Activated B cell treated with CpG ODN at 0.5 μM for 24 hours (primary cell): Measurements from ENCODE around the gene TERB1. TPM values are rescaled to one million over a fixed set of nuclear protein-coding genes. Genes with fewer than 3 reads are reported as not detected.

ENCODE experiments used
- ATAC-seq: fragments of 200-7000 bp; cut with Tn5 transposase; one replicate; pipeline ENCODE4 v1.10.0; 2021; ENCODE audit warnings: low read depth, mild to moderate bottlenecking, moderate library complexity
- CTCF ChIA-PET: fragments of 350-600 bp; sonication (Branson Sonifier 250); formaldehyde crosslinking; loops from one replicate; lab custom pipeline; 2021; ENCODE audit warnings: antibody characterized with exemption; lab: Charles Lee
- POLR2A ChIA-PET: fragments of 350-600 bp; sonication (Branson Sonifier 250); formaldehyde crosslinking; loops from one replicate; lab custom pipeline; 2021; ENCODE audit warnings: antibody characterized with exemption; lab: Charles Lee
- DNase-seq: peaks from one replicate; pipeline ENCODE4 v3.0.0; 2022
- H3K27ac Mint-ChIP-seq: one replicate; pipeline ENCODE4 v1.8.0; 2020; ENCODE audit warnings: mixed read lengths
- H3K27me3 Mint-ChIP-seq: one replicate; pipeline ENCODE4 v1.8.0; 2021; ENCODE audit warnings: mixed read lengths
- H3K36me3 Mint-ChIP-seq: one replicate; pipeline ENCODE4 v1.8.0; 2021; ENCODE audit warnings: low read depth, mixed read lengths
- H3K4me1 Mint-ChIP-seq: one replicate; pipeline ENCODE4 v1.8.0; 2021; ENCODE audit warnings: mixed read lengths
- H3K4me3 Mint-ChIP-seq: one replicate; pipeline ENCODE4 v1.8.0; 2020; ENCODE audit warnings: mild to moderate bottlenecking, mixed read lengths
- H3K9me3 Mint-ChIP-seq: one replicate; pipeline ENCODE4 v1.8.0; 2020; ENCODE audit warnings: mixed read lengths
- intact Hi-C: fragments of 100-400 bp; cut with micrococcal nuclease; formaldehyde crosslinking; loops from one replicate; pipeline ENCODE4 v1.15.1; 2024
- total RNA-seq: library from RNA; stranded (reverse); gene quantifications from 2 replicates; pipeline ENCODE4 v1.2.3, GENCODE V29; 2022
- TF ChIP-seq, protein P1 (sequence below): fragments of 200-600 bp; IDR thresholded peaks from one replicate; pipeline ENCODE4 v1.8.0; 2022; ENCODE audit warnings: antibody characterized with exemption, mild to moderate bottlenecking

Gene TERB1
- total RNA-seq, 1 donor from 2014 or later: not detected

DNA sequence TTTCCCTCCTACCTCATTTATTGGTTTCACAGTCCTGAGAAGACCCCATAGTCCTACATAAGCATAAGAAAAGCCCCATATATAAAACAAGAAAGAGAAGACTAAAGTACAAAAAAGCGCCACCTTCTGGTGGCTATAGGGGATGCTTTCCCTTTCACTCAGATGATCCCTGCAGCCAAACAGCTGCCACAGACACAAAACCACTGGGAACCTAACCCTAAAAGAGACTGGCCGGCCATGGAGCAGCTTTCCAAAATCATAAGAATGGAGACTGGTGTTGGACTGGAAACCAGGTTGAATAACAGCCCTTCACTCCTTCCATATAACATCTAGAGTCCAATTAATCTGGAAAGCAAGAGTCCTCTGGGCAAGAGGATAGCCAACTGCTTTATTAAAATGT, 61.4 kb downstream of the TERB1 start:
- DNase-seq (no peak), ATAC-seq (no peak)
- peaks cover 4% of the 10 kb centered on the region for H3K4me1 Mint-ChIP-seq
- CTCF ChIA-PET: interaction anchor here (0.9 to 2.9 kb wide), 8 partner anchors 9 to 335 kb away, joined by 3 to 15 read pairs (median 4); partner anchors contain the start of gene DYNC1LI2
- no peaks in the 10 kb centered on the region for H3K9me3 Mint-ChIP-seq
- no peak overlapping the region for H3K4me3 Mint-ChIP-seq
- H3K27ac Mint-ChIP-seq: no peak overlapping the region
- intact Hi-C loops: loop anchor here (1.0 to 2.0 kb wide), 2 partner anchors 177 to 334 kb away; no protein-coding TSS in a partner anchor
- TF ChIP-seq, protein P1, sequence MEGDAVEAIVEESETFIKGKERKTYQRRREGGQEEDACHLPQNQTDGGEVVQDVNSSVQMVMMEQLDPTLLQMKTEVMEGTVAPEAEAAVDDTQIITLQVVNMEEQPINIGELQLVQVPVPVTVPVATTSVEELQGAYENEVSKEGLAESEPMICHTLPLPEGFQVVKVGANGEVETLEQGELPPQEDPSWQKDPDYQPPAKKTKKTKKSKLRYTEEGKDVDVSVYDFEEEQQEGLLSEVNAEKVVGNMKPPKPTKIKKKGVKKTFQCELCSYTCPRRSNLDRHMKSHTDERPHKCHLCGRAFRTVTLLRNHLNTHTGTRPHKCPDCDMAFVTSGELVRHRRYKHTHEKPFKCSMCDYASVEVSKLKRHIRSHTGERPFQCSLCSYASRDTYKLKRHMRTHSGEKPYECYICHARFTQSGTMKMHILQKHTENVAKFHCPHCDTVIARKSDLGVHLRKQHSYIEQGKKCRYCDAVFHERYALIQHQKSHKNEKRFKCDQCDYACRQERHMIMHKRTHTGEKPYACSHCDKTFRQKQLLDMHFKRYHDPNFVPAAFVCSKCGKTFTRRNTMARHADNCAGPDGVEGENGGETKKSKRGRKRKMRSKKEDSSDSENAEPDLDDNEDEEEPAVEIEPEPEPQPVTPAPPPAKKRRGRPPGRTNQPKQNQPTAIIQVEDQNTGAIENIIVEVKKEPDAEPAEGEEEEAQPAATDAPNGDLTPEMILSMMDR: no peak
- peaks cover 76% of the 10 kb centered on the region for H3K36me3 Mint-ChIP-seq
- H3K27me3 Mint-ChIP-seq: no peaks in the 10 kb centered on the region
- POLR2A ChIA-PET: no interaction called here

DNA sequence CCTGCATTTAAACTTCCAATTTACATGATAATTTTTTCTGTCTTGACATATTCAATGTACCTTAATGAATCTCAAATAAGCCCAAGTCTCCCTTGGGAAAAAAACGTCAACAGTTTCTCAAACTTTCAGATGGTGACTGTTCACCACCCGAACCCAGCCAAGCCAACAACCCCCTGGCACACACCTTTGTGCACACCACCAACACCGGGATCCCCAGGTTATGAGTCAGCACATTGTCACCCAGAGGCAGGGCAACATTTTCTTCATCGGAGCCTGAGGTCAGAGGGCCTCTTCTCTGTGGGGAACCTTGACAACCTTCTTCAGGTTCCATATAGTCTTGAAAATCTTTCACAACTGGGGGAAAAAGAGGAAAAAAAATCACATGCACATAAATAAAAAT, 65.5 kb downstream of the TERB1 start:
- DNase-seq (no peak), ATAC-seq (no peak)
- Mint-ChIP-seq H3K27me3 (no peaks in the 10 kb centered on the region), H3K4me3 (no peak overlapping the region), H3K9me3 (no peaks in the 10 kb centered on the region), H3K36me3 (peaks cover 81% of the 10 kb centered on the region), H3K27ac (no peak overlapping the region), H3K4me1 (peaks cover 4% of the 10 kb centered on the region)
- CTCF ChIA-PET: interaction anchor here (2.5 kb wide), 1 partner anchor 7 kb away, joined by 11 read pairs; no protein-coding TSS in a partner anchor
- intact Hi-C loops: no loop called here
- TF ChIP-seq, protein P1: no peak
- POLR2A ChIA-PET: no interaction called here

DNA sequence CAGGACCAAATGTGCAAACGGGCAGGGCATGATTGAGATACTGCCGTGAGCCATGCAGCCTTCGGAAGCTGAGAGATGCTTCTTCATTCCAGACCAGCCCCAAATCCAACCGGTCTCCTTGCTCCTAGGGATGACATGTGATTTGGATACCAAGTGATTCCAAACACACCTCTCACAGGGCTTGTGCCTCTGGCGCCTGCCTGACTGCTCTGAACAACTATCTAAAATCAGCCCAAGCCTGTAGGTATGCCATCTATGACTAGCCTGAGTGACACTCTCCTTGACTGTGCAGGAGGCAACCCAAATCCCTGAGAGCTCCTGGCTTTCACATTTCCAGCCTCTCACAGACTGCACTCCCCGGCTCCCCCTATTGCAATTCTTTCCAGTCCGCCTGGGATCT, 70.3 kb downstream of the TERB1 start:
- Mint-ChIP-seq H3K4me1 (peaks cover 2% of the 10 kb centered on the region), H3K27ac (no peak overlapping the region), H3K9me3 (no peaks in the 10 kb centered on the region), H3K27me3 (no peaks in the 10 kb centered on the region), H3K36me3 (peaks cover 82% of the 10 kb centered on the region), H3K4me3 (no peak overlapping the region)
- intact Hi-C loops: no loop called here
- ChIA-PET POLR2A (no interaction called here), CTCF (interaction anchor here (1.9 kb wide), 1 partner anchor 325 kb away, joined by 5 read pairs; no protein-coding TSS in a partner anchor)
- TF ChIP-seq, protein P1: no peak
- ATAC-seq: no peak
- DNase-seq: no peak

DNA sequence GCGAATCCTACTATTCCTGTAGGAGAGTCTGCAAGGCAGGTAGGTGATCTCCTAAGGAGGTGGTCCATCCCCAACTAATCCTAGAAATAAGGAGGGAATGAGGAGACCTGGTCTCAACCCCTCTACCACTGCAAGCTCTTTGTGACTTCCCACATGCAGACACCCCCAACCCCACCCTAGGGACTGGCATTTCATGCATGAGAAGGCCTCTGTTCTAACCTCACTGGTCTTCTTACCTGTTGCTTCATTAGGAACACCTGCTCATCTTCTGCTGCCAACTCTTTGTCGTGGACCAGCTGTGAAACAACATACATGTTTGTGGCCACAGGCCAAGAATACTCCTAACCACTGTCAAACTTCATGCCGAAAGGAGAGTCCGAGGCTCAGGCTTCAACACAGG, 72.6 kb downstream of the TERB1 start:
- TF ChIP-seq, protein P1: no peak
- Mint-ChIP-seq H3K27ac (no peak overlapping the region), H3K9me3 (no peaks in the 10 kb centered on the region), H3K36me3 (peaks cover 84% of the 10 kb centered on the region), H3K4me3 (no peak overlapping the region), H3K27me3 (no peaks in the 10 kb centered on the region), H3K4me1 (peaks cover 2% of the 10 kb centered on the region)
- ATAC-seq: no peak
- DNase-seq: no peak
- ChIA-PET POLR2A (no interaction called here), CTCF (interaction anchor here (1.3 to 4.1 kb wide), 5 partner anchors 8 to 323 kb away, joined by 3 to 18 read pairs (median 11); no protein-coding TSS in a partner anchor)
- intact Hi-C loops: loop anchor here (1.0 to 10.0 kb wide), 4 partner anchors 124 to 323 kb away; partner anchors contain the start of gene CMTM3

DNA sequence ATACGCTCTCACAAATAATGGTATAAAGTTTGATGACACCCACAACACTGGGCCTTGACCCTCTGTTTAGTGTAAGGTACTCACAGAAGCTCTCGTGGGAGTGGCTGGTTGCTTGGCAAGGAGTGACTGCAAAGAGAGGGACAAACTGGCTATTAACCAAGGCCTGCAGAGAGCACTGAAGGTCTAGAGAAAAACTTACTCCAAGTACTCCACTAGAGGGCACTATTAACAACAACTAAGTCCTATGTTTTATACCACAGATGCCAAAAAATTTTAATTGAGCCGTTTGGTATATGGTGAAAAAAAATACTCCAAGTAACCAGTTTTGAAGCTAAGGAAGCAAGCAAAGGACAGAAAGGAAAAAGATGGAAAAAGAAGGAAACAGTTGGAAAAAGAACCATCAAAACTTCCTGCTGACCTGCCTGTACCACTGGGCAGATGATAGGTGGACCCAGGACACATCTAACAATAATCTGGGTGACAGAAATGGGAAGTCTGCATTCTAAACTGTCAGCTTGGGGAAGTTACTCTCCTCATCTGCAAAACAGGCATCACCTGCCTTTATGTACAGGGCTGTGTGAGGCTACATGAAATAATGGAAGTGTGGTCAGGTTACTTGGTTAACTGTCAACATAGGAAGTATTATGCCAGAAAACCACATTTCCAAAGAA, 73.1 kb downstream of the TERB1 start:
- Mint-ChIP-seq H3K4me3 (no peak overlapping the region), H3K36me3 (peaks cover 84% of the 10 kb centered on the region), H3K27me3 (no peaks in the 10 kb centered on the region), H3K9me3 (no peaks in the 10 kb centered on the region), H3K4me1 (peaks cover 2% of the 10 kb centered on the region), H3K27ac (no peak overlapping the region)
- ATAC-seq (peak; percentile 60), DNase-seq (no peak)
- TF ChIP-seq, protein P1: peak; percentile 71
- ChIA-PET POLR2A (no interaction called here), CTCF (interaction anchor here (1.3 to 4.1 kb wide), 5 partner anchors 9 to 322 kb away, joined by 3 to 18 read pairs (median 11); no protein-coding TSS in a partner anchor)
- intact Hi-C loops: loop anchor here (1.0 to 10.0 kb wide), 4 partner anchors 123 to 322 kb away; partner anchors contain the start of gene CMTM3
